ENCODE results near the gene MAP2. TPM values are rescaled to one million over a fixed set of nuclear protein-coding genes. Genes with fewer than 3 reads are reported as not detected.
A peak's percentile ranks its signal among the peaks of the same experiment; 100 is the strongest.
"Not testable (repeated sequence)": the region's sequence is repeated elsewhere in the genome, so short reads cannot be mapped to it uniquely, and the experiment has no call there.

Gene MAP2
- total and polyA plus RNA-seq, 2 experiments from 2014 or later, result 2.9 to 4.4 TPM

GRCh38 chr2:209598227-209598626 is 174.4 kb downstream of the MAP2 start:
- not testable (repeated sequence) for H3K36me3 Mint-ChIP-seq (ENCODE audit: low read depth); ATAC-seq; H3K4me1 Mint-ChIP-seq

GRCh38 chr2:209600341-209601171 is 176.7 kb downstream of the MAP2 start:
- Histone ChIP-seq H3K4me2 (no peak overlapping the region), H2AFZ (no peak overlapping the region), H3F3A (replicated peaks; ENCODE audit: low read depth) (no peaks in the 10 kb centered on the region), H3K27me3 (ENCODE audit: insufficient read depth) (no peaks in the 10 kb centered on the region), H3K9me2 (ENCODE audit: insufficient read depth) (no peaks in the 10 kb centered on the region), H3K4me3 (no peak overlapping the region), H4K20me1 (replicated peaks; ENCODE audit: insufficient read depth) (no peaks in the 10 kb centered on the region), H3K36me3 (ENCODE audit: insufficient read depth) (no peaks in the 10 kb centered on the region), H3K79me2 (replicated peaks; ENCODE audit: insufficient read depth) (no peaks in the 10 kb centered on the region), H3K4me1 (ENCODE audit: insufficient read depth) (0 out of 2 replicates have a peak, but pooled peaks cover 7% of the 10 kb centered on the region), H3K27ac (ENCODE audit: low read depth) (no peak overlapping the region)
- peak; percentile 26 for DNase-seq (ENCODE audit: low spot score)
- H3K27ac Mint-ChIP-seq, result no peak overlapping the region
- H3K36me3 Mint-ChIP-seq (ENCODE audit: low read depth), result no peaks in the 10 kb centered on the region
- H3K9me3 Mint-ChIP-seq, result no peaks in the 10 kb centered on the region
- H3K27me3 Mint-ChIP-seq (ENCODE audit: insufficient read depth, low read depth, poor library complexity), result no peaks in the 10 kb centered on the region
- H3K4me3 Mint-ChIP-seq, result no peak overlapping the region
- H3K4me1 Mint-ChIP-seq, result peaks cover 9% of the 10 kb centered on the region; the same call in 2 of the 3 replicates
- peak; percentile 74 for ATAC-seq
- TF ChIP-seq ZNF462 (CRISPR knock-in tag; IDR thresholded peaks at IDR 0.05), result no peak
- TF ChIP-seq JUNB (IDR thresholded peaks at IDR 0.05; ENCODE audit: unreplicated experiment), result no peak
- TF ChIP-seq EZH2phosphoT487 (IDR thresholded peaks at IDR 0.05; ENCODE audit: unreplicated experiment), result no peak
- no peak for TF ChIP-seq STAT1 (IDR thresholded peaks at IDR 0.05; ENCODE audit: unreplicated experiment)
- no peak for TF ChIP-seq ZNF114 (CRISPR knock-in tag; IDR thresholded peaks at IDR 0.05)
- TF ChIP-seq NANOG (IDR thresholded peaks at IDR 0.05; ENCODE audit: borderline replicate concordance), result no peak
- TF ChIP-seq CREB1 (CRISPR knock-in tag; IDR thresholded peaks at IDR 0.05; ENCODE audit: low read depth), result no peak
- TF ChIP-seq POLR2AphosphoS5 (IDR thresholded peaks at IDR 0.05; ENCODE audit: low read depth), result no peak
- no peak for TF ChIP-seq ETS1 (IDR thresholded peaks at IDR 0.05)
- no peak for TF ChIP-seq REST (IDR thresholded peaks at IDR 0.05; ENCODE audit: unreplicated experiment)
- TF ChIP-seq ZNF331 (CRISPR knock-in tag; IDR thresholded peaks at IDR 0.05; ENCODE audit: low read depth), result no peak

More at GRCh38 chr2:209598227-209598626, 174.4 kb downstream of the MAP2 start:
- not testable (repeated sequence) for H3K4me2 ChIP-seq; H4K20me1 ChIP-seq (replicated peaks; ENCODE audit: insufficient read depth); H3K9me3 Mint-ChIP-seq; H3K4me1 ChIP-seq (ENCODE audit: insufficient read depth); H3K36me3 ChIP-seq (ENCODE audit: insufficient read depth); H3K27me3 Mint-ChIP-seq (ENCODE audit: insufficient read depth, low read depth, poor library complexity); H3K9me2 ChIP-seq (ENCODE audit: insufficient read depth); H2AFZ ChIP-seq; DNase-seq (ENCODE audit: low spot score); H3F3A ChIP-seq (replicated peaks; ENCODE audit: low read depth); H3K4me3 ChIP-seq; H3K27ac Mint-ChIP-seq; H3K79me2 ChIP-seq (replicated peaks; ENCODE audit: insufficient read depth); H3K27me3 ChIP-seq (ENCODE audit: insufficient read depth); H3K27ac ChIP-seq (ENCODE audit: low read depth); H3K4me3 Mint-ChIP-seq

All from GM23338 (cell line).